ENCODE data around the gene POU3F3. TPM values are rescaled to one million over a fixed set of nuclear protein-coding genes. Genes with fewer than 3 reads are reported as not detected.

Gene POU3F3
- total RNA-seq, 1 donor from 2014 or later = 0.54 TPM

GRCh38 chr2:104889960-104890684 lies 36.2 kb downstream of the POU3F3 start:
- H3K27ac Mint-ChIP-seq (ENCODE audit: unreplicated experiment) = no peak overlapping the region
- H3K4me3 Mint-ChIP-seq (ENCODE audit: unreplicated experiment) = no peak overlapping the region
- H3K36me3 Mint-ChIP-seq (ENCODE audit: unreplicated experiment) = no peaks in the 10 kb centered on the region
- no peaks in the 10 kb centered on the region for H3K9me3 Mint-ChIP-seq (ENCODE audit: unreplicated experiment)
- TF ChIP-seq CTCF (IDR thresholded peaks at IDR 0.05; ENCODE audit: partially characterized antibody, unreplicated experiment) = no peak
- peaks cover 2% of the 10 kb centered on the region for H3K27me3 Mint-ChIP-seq (ENCODE audit: unreplicated experiment)
- DNase-seq = no peak
- H3K4me1 Mint-ChIP-seq (ENCODE audit: low read depth, unreplicated experiment) = no peaks in the 10 kb centered on the region

- no peaks in the 10 kb centered on the region for H3K9me3 Mint-ChIP-seq (ENCODE audit: unreplicated experiment)
- no peak overlapping the region for H3K4me3 Mint-ChIP-seq (ENCODE audit: unreplicated experiment)
- no peaks in the 10 kb centered on the region for H3K36me3 Mint-ChIP-seq (ENCODE audit: unreplicated experiment)
- no peak overlapping the region for H3K27ac Mint-ChIP-seq (ENCODE audit: unreplicated experiment)
- no peak for TF ChIP-seq CTCF (IDR thresholded peaks at IDR 0.05; ENCODE audit: partially characterized antibody, unreplicated experiment)
- DNase-seq = no peak
- H3K27me3 Mint-ChIP-seq (ENCODE audit: unreplicated experiment) = peaks cover 2% of the 10 kb centered on the region
- no peaks in the 10 kb centered on the region for H3K4me1 Mint-ChIP-seq (ENCODE audit: low read depth, unreplicated experiment)
Measured at GRCh38 chr2:104890685-104891069, 36.8 kb downstream of the POU3F3 start.

GRCh38 chr2:104891145-104891544 lies 37.2 kb downstream of the POU3F3 start:
- peaks cover 2% of the 10 kb centered on the region for H3K27me3 Mint-ChIP-seq (ENCODE audit: unreplicated experiment)
- H3K36me3 Mint-ChIP-seq (ENCODE audit: unreplicated experiment) = no peaks in the 10 kb centered on the region
- DNase-seq = no peak
- no peaks in the 10 kb centered on the region for H3K9me3 Mint-ChIP-seq (ENCODE audit: unreplicated experiment)
- no peak overlapping the region for H3K4me3 Mint-ChIP-seq (ENCODE audit: unreplicated experiment)
- no peak for TF ChIP-seq CTCF (IDR thresholded peaks at IDR 0.05; ENCODE audit: partially characterized antibody, unreplicated experiment)
- H3K4me1 Mint-ChIP-seq (ENCODE audit: low read depth, unreplicated experiment) = no peaks in the 10 kb centered on the region
- H3K27ac Mint-ChIP-seq (ENCODE audit: unreplicated experiment) = no peak overlapping the region

GRCh38 chr2:104896446-104896845 lies 42.5 kb downstream of the POU3F3 start:
- no peak for DNase-seq
- Mint-ChIP-seq H3K4me3 (ENCODE audit: unreplicated experiment) (no peak overlapping the region), H3K27me3 (ENCODE audit: unreplicated experiment) (no peaks in the 10 kb centered on the region), H3K4me1 (ENCODE audit: low read depth, unreplicated experiment) (peaks cover 3% of the 10 kb centered on the region), H3K9me3 (ENCODE audit: unreplicated experiment) (peaks cover under 1% of the 10 kb centered on the region), H3K27ac (ENCODE audit: unreplicated experiment) (no peak overlapping the region), H3K36me3 (ENCODE audit: unreplicated experiment) (no peaks in the 10 kb centered on the region)
- no peak for TF ChIP-seq CTCF (IDR thresholded peaks at IDR 0.05; ENCODE audit: partially characterized antibody, unreplicated experiment)

- Mint-ChIP-seq H3K27me3 (ENCODE audit: unreplicated experiment) (no peaks in the 10 kb centered on the region), H3K36me3 (ENCODE audit: unreplicated experiment) (no peaks in the 10 kb centered on the region), H3K27ac (ENCODE audit: unreplicated experiment) (no peak overlapping the region), H3K4me1 (ENCODE audit: low read depth, unreplicated experiment) (peaks cover 3% of the 10 kb centered on the region), H3K4me3 (ENCODE audit: unreplicated experiment) (no peak overlapping the region), H3K9me3 (ENCODE audit: unreplicated experiment) (peaks cover 2% of the 10 kb centered on the region)
- DNase-seq = no peak
- TF ChIP-seq CTCF (IDR thresholded peaks at IDR 0.05; ENCODE audit: partially characterized antibody, unreplicated experiment) = no peak
Measured at GRCh38 chr2:104897515-104898184, 43.7 kb downstream of the POU3F3 start.
